Pulmonary artery endothelial cell (primary cell): ENCODE data around the gene SLAIN2. TPM values are rescaled to one million over a fixed set of nuclear protein-coding genes. Genes with fewer than 3 reads are reported as not detected.

ENCODE experiments used
- DNase-seq: peaks from one replicate; pipeline ENCODE4 v3.0.0-alpha.2; 2011; ENCODE audit warnings: low read depth, low spot score
- total RNA-seq: library from RNA; depleted of rRNA; stranded (reverse); fragments of >200 nt; gene quantifications from 2 replicates; pipeline ENCODE4 v1.2.3, GENCODE V29; 2014

SLAIN2 gene
- total RNA-seq, 1 donor from 2014 or later: 30.1 TPM

DNA sequence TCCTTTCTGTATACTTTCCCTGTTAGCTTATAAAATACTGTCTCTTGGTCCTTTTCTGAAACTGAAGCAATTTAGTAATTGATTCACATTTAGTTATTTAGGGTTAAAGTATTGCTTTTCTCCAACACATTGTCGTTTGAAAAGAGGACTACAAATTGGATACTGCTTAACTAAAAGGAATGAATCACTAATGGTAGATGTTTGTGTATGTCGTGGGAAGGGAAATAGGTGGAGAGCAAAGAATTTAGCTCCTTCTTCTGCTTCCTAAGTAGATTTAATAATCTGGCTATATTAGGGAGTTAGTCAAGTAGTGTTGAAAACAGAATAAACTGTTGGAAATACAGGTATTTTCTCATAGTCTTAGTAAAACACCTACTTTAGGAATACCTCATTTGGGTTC is 27.9 kb downstream of the SLAIN2 start:
- DNase-seq: no peak

DNA sequence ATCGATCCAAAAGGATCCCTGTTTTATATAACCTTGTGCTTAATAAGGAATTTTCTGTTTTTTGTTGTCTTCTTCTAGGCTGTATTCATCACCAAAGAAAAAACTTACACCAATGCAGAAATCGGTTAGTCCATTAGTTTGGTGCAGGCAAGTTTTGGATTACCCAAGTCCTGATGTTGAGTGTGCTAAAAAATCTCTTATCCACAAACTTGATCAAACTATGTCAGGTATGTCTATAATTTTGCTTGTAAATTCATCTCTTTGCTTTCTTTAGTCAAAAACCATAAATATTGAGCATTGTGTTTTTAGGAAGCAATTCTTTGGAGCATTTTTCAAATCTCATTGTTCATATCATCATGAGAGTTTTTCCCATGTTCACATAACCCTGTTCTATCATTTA is 28.4 kb downstream of the SLAIN2 start:
- no peak for DNase-seq

DNA sequence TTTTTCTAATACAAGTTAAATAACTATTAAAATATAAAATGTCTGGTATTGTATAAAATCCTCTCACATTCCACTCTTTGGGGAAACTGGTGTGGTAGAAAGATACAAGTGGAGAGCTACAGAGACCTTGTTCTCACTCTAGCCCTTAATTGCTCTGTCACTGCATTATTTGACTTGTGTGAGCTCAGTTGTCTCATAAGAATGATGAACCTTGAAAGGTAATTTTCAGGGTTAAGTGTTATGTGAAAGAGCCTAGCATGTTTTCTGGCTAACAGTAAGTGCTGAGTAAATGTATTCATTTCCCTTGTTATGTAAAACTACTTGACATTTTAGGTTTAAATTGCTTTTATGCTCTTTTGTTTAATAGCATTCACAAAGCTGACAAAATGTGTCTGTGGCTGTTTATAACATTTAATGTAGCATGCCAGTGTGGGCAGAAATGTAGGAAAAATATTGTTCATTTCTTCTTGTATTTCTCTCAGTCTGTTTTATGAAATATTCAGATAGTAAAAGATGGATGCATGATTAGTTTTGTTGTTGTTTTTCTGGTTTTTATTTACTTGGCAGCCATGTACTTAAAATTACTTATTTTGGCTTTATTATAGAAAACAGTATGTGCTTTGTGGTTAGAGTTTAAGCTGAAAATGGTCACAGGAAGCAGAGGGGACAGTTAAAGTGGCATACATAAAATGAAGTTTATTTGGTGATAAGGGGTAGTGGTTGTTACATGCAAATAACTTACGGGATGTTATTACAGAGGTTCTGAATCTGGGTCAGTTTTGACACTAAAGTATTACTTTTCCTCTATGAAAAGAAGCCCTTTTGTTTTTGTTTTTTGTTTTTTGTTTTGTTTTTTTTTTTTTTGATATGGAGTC is 29.2 kb downstream of the SLAIN2 start:
- no peak for DNase-seq

DNA sequence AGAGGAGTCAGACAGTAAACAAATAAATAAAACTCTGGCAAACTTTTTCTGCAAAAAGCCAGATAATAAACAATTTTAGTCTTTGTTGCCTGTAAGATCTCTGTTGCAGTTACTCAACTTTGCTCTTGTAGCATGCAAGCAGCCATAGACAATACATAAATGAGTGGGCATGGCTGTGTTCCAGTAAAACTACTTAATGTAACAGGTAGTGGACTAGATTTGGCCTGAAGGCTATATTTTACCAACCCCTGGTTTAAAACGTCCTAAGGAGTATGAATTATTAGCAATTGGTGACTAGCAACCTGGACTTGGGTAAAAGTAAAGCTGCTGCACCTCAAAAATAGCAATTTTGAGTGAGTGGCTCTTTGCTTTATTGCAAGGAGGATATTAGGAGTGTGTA is 30.9 kb downstream of the SLAIN2 start:
- no peak for DNase-seq

DNA sequence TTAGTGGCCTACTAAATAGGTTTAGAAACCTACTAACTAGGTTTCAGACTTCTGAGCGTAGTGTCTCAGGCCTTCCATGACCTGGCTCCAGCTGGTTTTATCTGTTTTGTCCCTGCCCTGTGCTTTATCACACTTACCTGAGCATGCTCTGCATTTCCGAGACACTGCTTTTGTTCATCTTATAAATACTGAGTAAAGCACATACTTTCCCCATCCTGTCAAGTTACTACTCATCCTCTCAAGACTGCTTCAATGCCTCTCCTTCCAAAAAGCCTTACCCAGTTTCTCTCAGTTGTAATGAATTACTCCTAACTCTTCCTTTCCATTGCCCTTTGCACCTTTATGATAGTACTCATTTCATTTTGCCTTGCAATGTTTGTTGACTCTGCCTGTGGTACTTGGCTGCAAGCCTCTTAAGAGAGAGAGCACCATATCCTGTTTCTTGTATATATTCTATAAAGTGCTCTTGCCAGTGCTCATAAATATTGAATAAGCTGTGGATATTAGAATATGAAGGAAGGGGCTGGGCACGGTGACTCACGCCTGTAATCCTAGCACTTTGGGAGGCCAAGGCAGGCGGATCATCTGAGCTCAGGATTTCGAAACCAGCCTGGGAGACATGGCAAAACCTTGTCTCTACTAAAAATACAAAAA is 34.4 kb downstream of the SLAIN2 start:
- DNase-seq: peak; percentile 35

DNA sequence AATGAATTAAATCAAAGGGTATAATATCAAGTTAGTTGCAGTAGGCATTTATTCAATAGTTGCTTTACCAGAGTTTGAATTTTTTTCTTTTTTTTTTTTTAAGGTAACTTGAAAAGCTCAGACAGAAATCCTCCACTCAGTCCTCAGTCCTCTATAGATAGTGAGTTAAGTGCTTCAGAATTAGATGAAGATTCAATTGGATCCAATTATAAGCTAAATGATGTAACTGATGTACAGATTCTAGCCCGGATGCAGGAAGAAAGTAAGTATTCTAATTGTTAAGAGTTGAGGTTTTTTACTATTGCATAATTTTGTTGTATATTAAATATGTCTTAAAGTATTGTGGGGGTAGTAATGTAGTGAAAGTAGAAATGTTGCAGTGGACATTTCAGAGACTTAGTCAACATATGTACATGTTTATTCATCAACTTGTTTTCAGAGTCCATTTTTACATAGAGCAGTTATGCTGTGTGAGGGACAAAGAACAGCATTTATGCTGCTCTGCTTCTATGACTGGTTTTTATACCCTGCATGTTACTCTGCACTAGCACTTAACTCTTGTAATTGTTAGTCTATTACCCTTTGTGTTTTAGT is 38.4 kb downstream of the SLAIN2 start:
- no peak for DNase-seq

DNA sequence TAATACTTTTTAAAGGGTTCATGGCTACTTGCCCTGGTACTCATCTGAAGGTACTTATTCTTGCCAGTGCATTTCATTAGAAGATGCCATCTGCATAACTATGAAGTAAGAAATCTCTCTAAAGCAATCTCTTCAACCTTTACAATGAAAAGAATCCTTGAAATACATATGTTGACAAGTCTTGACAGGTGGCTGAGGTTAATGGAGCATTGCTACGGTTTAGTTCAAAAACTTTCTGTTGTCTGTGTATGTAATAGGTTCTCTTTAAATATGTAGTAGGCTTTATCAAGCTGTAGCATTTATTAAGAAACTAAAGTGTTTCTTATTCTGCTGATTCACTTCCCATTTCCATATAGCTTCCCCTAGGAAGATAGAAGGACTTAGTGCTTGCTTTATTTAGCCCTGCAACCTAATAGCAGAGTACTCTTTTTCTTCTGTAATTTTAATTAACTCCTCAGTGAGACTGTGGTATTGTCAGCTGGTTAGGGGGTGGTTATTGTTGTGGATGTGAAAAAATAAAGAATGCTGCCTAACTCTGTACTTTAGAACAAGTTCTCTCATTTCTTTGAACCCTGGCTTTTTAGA is 39.3 kb downstream of the SLAIN2 start:
- no peak for DNase-seq

DNA sequence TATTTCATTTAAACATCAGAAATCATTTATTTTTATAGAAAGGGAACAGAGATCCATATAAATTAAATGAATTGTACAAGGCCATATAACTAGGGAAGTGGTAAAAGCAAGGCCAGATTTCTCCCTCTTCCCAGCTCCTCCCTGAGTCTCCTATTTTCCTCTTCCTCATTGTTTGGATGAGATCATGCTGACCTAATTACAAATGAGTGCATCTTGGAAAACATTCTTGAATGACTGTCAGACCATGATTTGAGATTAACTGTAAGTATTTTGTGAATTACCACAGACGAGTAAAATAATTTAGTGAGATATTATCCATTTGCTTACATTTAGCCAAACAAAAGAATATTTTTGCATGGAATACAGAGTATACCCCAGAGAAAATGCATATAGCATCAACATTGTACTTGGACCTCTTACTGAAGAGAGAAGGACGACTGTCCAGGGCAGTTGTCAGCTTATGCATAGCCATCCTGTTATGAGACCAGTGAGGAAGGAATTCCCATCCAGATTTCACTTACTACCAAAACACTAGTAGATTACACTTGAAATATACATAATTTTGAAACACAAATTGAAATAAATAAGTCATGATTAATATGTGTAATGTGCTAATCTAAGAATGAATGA is 47.3 kb downstream of the SLAIN2 start:
- no peak for DNase-seq

DNA sequence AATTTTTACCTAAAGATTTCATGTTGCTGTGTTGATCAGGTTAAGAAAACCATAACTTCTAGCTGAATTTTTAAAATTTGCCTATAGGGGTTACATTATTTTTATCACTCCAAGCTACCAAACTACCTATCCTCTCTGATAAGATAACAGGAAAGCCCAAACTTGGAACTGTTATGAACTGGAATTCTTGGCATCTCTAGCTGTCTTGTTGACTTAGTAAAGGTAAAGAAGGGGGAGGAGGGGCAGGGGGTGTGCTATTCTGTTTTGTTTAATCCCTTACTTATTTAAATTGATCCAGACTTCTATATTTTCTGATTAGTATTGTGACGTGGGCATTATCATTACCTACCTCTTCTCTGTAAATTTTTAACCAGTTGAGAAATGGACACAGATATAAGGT is 54.7 kb downstream of the SLAIN2 start:
- DNase-seq: no peak

DNA sequence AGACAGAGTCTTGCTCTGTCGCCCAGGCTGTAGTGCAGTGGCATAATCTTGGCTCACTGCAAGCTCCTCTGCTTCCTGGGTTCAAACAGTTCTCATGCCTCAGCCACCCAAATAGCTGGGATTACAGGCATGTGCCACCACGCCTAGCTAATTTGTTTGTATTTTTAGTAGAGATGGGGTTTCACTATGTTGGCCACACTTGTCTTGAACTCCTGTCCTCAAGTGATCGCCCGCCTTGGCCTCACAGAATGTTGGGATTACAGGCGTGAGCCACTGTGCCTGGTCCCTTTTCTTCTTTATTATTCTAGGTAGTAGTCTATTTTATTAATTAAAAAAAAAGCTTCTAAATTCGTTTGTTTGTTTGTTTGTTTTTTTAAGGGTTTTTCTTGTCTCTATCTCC is 59.1 kb downstream of the SLAIN2 start:
- no peak for DNase-seq

DNA sequence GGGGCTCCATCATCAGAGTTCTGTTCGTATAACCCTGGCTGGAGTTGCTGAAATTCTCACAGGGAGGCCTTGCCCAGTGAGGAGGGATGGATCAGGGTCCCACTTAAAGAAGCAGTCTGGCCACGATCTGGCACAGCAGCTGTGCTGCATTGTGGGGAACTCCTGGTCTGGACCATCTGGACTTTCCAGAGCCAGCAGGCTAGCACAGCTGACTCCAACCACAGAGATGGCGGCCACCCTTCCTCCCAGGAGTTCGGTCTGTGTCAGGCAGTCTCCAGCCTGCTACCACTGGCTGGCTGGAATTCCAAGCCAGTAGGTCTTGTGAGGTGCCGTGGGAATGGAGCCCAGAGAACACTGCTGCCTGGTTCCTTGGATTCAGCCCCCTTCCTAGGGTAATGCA is 62.0 kb downstream of the SLAIN2 start:
- DNase-seq: no peak

DNA sequence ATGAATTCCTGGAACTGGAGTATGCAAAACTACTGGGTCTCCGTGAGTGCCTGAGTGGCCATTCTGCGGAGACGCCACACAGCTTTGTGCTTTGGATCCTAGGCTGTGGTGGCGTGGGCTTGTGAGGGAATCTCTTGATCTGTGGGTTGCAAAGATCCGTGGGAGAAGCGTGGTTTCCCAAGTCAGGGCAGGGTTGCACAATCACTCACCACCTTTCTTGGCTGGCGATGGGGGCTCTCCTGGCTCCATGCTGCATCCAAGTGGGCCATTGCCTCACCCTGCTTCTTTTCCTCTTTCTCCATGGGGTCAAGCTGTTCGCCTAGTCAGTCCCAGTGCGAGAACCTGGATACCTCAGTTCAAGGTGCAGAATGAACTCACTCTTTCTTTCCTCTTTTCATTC is 62.5 kb downstream of the SLAIN2 start:
- no peak for DNase-seq

DNA sequence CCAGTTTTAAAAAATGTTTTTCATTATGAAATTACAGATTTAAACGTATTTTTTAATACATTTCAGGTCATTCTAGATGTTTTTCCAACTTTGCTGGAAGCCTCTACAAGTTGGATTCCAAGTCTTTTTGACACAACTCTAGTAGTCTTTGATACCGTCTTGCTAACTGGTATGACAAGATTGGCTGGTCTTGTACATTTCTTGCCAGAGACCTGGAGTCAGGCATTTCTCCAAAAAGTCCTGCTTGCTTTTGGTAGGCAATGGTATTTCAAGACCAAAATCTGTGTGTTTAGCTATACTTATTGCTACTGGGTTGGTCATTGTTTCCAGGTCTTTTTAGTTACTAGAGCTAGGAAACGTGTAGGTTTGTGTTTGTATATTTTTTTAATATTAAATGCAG is 64.6 kb downstream of the SLAIN2 start:
- DNase-seq: no peak

DNA sequence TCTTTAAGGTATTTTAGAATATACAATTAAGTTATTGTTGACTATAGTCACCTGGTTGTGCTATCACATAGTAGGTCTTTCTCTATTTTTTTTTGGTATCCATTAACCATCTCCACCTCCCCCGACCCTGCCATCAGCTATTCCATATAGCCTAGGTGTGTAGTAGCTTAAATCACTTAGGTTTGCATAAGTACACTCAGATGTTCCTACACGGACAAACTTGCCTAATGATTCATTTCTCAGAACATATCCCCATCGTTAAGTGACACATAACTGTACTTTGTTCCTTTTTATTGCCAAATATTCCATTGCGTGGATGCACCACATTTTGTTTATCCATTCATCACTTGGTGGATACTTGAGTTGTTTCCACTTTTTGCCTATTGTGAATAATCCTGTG is 67.9 kb downstream of the SLAIN2 start:
- DNase-seq: no peak

DNA sequence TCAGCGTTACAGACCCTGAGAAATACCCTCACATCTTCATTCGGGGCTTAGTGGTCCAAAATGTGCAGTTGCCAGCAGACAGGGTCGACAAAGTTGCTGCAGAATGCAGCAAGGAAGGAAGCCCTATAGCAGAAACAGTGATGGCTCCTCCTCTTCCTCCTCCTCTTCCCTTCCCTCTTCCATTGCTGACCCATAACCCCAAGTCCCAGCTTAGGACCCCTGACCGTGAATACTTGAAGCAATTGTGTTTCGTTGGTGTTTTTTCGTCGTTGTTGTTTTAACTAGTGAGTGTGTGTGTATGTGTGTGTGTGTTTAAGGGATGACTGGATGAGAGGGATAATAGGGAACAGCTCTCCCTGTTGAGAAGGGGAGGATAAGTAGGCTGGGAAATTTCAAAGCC is 69.5 kb downstream of the SLAIN2 start:
- no peak for DNase-seq

DNA sequence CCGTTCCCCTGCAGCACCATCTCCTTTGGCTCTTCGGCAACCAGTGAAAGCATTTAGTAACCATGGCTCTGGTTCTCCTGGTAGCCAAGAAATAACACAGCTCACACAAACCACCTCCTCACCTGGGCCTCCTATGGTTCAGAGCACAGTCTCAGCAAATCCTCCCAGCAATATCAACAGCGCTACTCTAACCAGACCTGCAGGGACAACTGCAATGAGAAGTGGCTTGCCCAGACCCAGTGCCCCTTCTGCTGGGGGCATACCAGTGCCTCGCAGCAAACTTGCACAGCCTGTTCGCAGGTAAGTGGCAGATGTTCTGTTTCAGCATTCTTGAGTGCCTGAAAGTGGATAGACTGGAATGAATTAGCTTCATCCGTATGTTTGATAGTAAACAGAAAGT is 78.8 kb downstream of the SLAIN2 start:
- no peak for DNase-seq

DNA sequence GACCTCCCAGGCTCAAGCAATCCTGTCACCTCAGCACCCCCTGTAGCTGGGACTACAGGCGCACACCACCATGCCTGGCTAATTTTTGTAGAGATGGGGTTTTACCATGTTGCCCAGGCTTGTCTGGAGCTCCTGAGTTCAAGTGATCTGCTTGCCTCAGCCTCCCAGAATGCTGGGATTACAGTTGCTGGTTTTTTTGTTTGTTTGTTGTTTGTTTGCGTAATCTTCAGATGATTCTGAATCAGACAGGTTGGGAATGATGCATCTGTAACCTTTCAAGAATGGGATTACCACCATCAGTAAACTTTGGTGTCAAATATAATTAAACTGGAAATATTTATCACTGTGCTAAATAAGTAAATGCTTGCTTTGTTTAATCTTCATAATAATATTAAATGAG is 79.8 kb downstream of the SLAIN2 start:
- DNase-seq: no peak

DNA sequence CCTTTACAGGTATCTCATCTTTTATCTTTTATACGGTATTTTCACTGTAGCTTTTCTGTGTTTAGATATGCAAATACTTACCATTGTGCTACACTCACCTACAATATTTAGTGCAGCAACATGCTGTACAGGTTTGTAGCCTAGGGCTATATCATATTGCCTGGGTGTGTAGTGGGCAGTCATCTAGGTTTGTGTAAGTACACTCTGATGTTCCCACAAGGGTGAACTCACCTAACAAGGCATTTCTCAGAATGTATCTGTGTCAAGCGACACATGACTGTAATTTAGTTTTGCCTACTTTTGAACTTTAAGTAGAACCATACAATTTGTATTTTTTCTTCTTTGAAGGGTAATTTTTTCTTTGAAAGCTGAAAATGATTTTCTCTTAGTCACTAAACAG is 87.6 kb downstream of the SLAIN2 start:
- no peak for DNase-seq

DNA sequence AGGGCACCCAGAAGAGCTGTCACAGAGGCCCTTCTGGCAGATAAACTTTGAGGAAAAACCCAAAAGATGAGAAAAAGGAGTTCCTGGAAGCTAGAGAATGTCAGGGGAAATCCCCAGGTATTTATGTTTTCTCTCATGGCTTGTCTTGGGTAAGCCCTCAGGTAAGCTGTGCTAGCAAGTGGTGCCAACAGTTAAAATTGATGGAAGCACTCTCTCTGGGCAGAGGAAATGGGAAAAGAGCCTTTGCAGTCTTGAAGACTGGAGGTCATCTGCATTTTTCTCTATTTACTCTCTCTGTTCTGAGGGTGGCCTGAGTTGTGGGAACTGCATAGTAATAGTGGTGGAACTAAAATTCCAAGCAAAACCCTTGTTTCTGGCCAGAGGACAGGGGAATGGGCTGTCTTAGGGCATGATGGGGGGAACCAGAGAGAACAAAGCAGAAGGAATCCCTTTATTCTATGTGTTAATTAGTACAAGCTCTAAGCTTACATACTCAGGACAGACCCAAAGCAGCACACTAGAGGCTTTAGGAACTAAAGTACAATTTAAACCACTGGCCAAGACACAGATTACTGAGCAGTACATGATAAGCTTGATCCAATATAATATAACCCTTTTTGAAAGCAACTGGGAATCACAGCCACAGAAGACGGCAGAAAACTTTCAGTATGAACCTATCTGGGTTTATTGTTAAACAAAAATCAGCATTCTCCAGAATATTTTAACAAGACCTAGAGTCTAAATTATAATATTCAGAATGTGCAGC is 88.6 kb downstream of the SLAIN2 start:
- no peak for DNase-seq

DNA sequence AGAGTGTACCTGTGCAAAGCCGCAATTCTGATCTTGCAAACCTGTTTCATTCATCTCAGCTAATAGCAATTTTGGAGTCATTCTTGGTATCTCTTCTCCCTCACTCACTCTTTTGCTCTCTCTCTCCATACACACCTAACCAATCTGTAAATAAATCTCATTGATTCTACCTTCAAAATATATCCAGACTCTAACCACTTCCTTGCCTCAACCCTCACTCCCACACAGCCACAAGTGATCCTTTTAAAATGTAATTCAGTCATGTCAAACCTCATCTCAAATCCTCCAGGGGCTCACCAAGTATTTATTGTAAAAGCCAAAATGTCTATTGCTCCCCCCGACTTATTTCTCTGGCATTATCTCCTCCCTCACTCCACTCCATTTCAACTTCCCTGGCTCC is 90.1 kb downstream of the SLAIN2 start:
- no peak for DNase-seq

DNA sequence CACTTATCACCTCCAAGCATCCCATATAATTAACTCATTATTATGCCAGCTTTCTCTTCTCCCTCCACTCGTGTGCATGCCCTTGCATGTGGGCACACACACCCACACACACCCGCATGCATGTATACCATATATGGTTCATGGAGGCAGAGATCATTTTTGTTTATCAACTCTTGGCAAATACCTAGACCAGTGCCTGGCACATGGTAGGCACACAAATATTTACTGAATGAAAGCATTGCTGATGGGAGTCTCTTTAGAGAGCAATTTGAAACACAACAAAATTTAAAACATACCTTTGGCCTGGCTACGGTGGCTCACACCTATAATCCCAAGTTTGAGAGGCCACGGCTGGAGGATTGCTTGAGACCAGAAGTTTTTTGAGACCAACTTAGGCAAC is 90.7 kb downstream of the SLAIN2 start:
- DNase-seq: no peak
